HepG2 (cell line): ENCODE data around the gene RECQL. TPM values are rescaled to one million over a fixed set of nuclear protein-coding genes. Genes with fewer than 3 reads are reported as not detected.

ENCODE experiments used
- ARID4A ChIP-seq: sonication (generic); formaldehyde crosslinking; IDR thresholded peaks from 2 replicates; pipeline ENCODE4 v1.5.0; 2020; ENCODE audit warnings: mild to moderate bottlenecking, missing genetic modification reagents, borderline replicate concordance
- BCLAF1 ChIP-seq: fragments of 450-650 bp; IDR thresholded peaks from 2 replicates; pipeline ENCODE4 v1.6.1; 2017; ENCODE audit warnings: mild to moderate bottlenecking
- ETS1 ChIP-seq: sonication (generic); formaldehyde crosslinking; IDR thresholded peaks from 2 replicates; pipeline ENCODE4 v1.4.0; 2020; ENCODE audit warnings: missing genetic modification reagents
- HDAC2 ChIP-seq: sonication (generic); formaldehyde crosslinking; IDR thresholded peaks from 2 replicates; pipeline ENCODE4 v1.4.0; 2020; ENCODE audit warnings: missing genetic modification reagents
- IKZF4 ChIP-seq: sonication (generic); formaldehyde crosslinking; IDR thresholded peaks from 2 replicates; pipeline ENCODE4 v1.5.1; 2020; ENCODE audit warnings: borderline replicate concordance, mild to moderate bottlenecking, low read depth, missing genetic modification reagents; ENCODE audit errors: not compliant biosample characterization
- MED1 ChIP-seq: sonication (generic); formaldehyde crosslinking; IDR thresholded peaks from 2 replicates; pipeline ENCODE4 v1.4.0; 2020; ENCODE audit warnings: missing genetic modification reagents
- MYC ChIP-seq: sonication (generic); formaldehyde crosslinking; IDR thresholded peaks from 2 replicates; pipeline ENCODE4 v1.9.0; 2021; ENCODE audit warnings: missing genetic modification reagents, borderline replicate concordance
- NR2C2 ChIP-seq: sonication (generic); formaldehyde crosslinking; IDR thresholded peaks from 2 replicates; pipeline ENCODE4 v1.4.0; 2020; ENCODE audit warnings: missing genetic modification reagents, mild to moderate bottlenecking, moderate library complexity, borderline replicate concordance
- ONECUT2 ChIP-seq: sonication (generic); formaldehyde crosslinking; IDR thresholded peaks from 2 replicates; pipeline ENCODE4 v1.4.0; 2020; ENCODE audit warnings: missing genetic modification reagents
- REPIN1 ChIP-seq: sonication (generic); formaldehyde crosslinking; IDR thresholded peaks from 2 replicates; pipeline ENCODE4 v1.8.0; 2022; ENCODE audit warnings: missing genetic modification reagents, low read depth, mild to moderate bottlenecking, borderline replicate concordance
- RXRB ChIP-seq: IDR thresholded peaks from 2 replicates; pipeline ENCODE4 v1.6.1; 2016; ENCODE audit warnings: borderline replicate concordance, missing genetic modification reagents, missing compliant biosample characterization
- SMAD1 ChIP-seq: sonication (generic); formaldehyde crosslinking; IDR thresholded peaks from 2 replicates; pipeline ENCODE4 v1.4.0; 2020; ENCODE audit warnings: missing genetic modification reagents, low read depth, mild to moderate bottlenecking, borderline replicate concordance
- YEATS4 ChIP-seq: sonication (generic); formaldehyde crosslinking; IDR thresholded peaks from 2 replicates; pipeline ENCODE4 v1.4.0; 2020; ENCODE audit warnings: missing genetic modification reagents, borderline replicate concordance
- ZNF335 ChIP-seq: sonication (generic); formaldehyde crosslinking; IDR thresholded peaks from 2 replicates; pipeline ENCODE4 v1.4.0; 2020; ENCODE audit warnings: missing genetic modification reagents
- ZNF350 ChIP-seq: sonication (generic); formaldehyde crosslinking; IDR thresholded peaks from 2 replicates; pipeline ENCODE4 v1.4.0; 2020; ENCODE audit warnings: mild to moderate bottlenecking, low read depth, missing genetic modification reagents, borderline replicate concordance
- ZNF382 ChIP-seq: sonication (generic); formaldehyde crosslinking; IDR thresholded peaks from 2 replicates; pipeline ENCODE4 v1.5.0; 2020; ENCODE audit warnings: missing genetic modification reagents, mild to moderate bottlenecking, borderline replicate concordance
- ZNF776 ChIP-seq: sonication (generic); formaldehyde crosslinking; IDR thresholded peaks from 2 replicates; pipeline ENCODE4 v1.4.0; 2020; ENCODE audit warnings: mild to moderate bottlenecking, missing genetic modification reagents
- ZNF816 ChIP-seq: sonication (generic); formaldehyde crosslinking; IDR thresholded peaks from 2 replicates; pipeline ENCODE4 v1.8.0; 2022; ENCODE audit warnings: missing genetic modification reagents, mild to moderate bottlenecking, borderline replicate concordance
- ZNF83 ChIP-seq: sonication (generic); formaldehyde crosslinking; IDR thresholded peaks from 2 replicates; pipeline ENCODE4 v1.4.0; 2020; ENCODE audit warnings: missing genetic modification reagents, mild to moderate bottlenecking, borderline replicate concordance
- polyA plus RNA-seq, 8 experiments: library from polyadenylated mRNA; depleted of rRNA in 3 of 8; stranded (reverse) in 7 of 8; unstranded in 1 of 8; fragments of >200 nt; fragmentation: Illumina TruSeq in 4 of 8; extraction: Trizol in 4 of 8; gene quantifications; 2 replicates each; pipeline versions ENCODE4 v1.2.1 to v1.2.3, GENCODE V29; 2011 to 2016; ENCODE audit warnings: low read depth in 4 of 8, missing spikeins in 1 of 8, mixed read lengths in 1 of 8; ENCODE audit not compliant: insufficient read depth in 1 of 8
- total RNA-seq, 5 experiments: library from RNA; depleted of rRNA; stranded (reverse); fragments of >200 nt; fragmentation: Illumina TruSeq; extraction: Trizol; gene quantifications; 2 replicates each; pipeline ENCODE4 v1.2.3, GENCODE V29; 2016; ENCODE audit warnings: low read depth in 1 of 5

The RECQL gene
- total and polyA plus RNA-seq, 2 of the 13 experiments (the other 11 are each of a cell fraction or from before 2014, with no cell fraction given): 7.2 to 41.5 TPM

GRCh38 chr12:21501258-21502163, at the start of gene RECQL, which contains the start of gene GOLT1B (continued):
- TF ChIP-seq IKZF4 (CRISPR knock-in tag) (peak; percentile 24), MYC (CRISPR knock-in tag) (peak; percentile 79), RXRB (CRISPR knock-in tag) (peak; percentile 35; the same call in 1 of the 2 replicates), ONECUT2 (CRISPR knock-in tag) (no peak), BCLAF1 (no peak), SMAD1 (CRISPR knock-in tag) (no peak), ZNF816 (CRISPR knock-in tag) (peak; percentile 52; the same call in 1 of the 2 replicates), YEATS4 (CRISPR knock-in tag) (peak; percentile 79; the same call in 1 of the 2 replicates), ARID4A (peak; percentile 99), ZNF382 (no peak), REPIN1 (CRISPR knock-in tag) (peak; percentile 47; the same call in 1 of the 2 replicates), ETS1 (CRISPR knock-in tag) (0 out of 2 replicates have a peak, but pooled peaks have one; percentile 81), ZNF83 (CRISPR knock-in tag) (0 out of 2 replicates have a peak, but pooled peaks have one; percentile 81), ZNF350 (CRISPR knock-in tag) (peak; percentile 77; the same call in 1 of the 2 replicates), ZNF776 (peak; percentile 60; the same call in 1 of the 2 replicates), MED1 (CRISPR knock-in tag) (peak; percentile 25; the same call in 1 of the 2 replicates), ZNF335 (CRISPR knock-in tag) (peak; percentile 29; the same call in 1 of the 2 replicates), HDAC2 (CRISPR knock-in tag) (peak; percentile 52; the same call in 1 of the 2 replicates), NR2C2 (CRISPR knock-in tag) (peak; percentile 79)
